Neural crest cell (in vitro differentiated cells): ENCODE measurements around the gene LCN10. TPM values are rescaled to one million over a fixed set of nuclear protein-coding genes. Genes with fewer than 3 reads are reported as not detected.

Experiments used
- DNase-seq: peaks from one replicate; pipeline ENCODE4 v3.0.0; 2021; ENCODE audit warnings: low read depth, mixed read lengths, low spot score
- H3K27ac Mint-ChIP-seq: one replicate; pipeline ENCODE4 v1.8.0; 2021; ENCODE audit warnings: mild to moderate bottlenecking, mixed read lengths; ENCODE audit not compliant: unreplicated experiment
- H3K27me3 Mint-ChIP-seq: 2 replicates; pipeline ENCODE4 v1.8.0; 2021; ENCODE audit warnings: low read depth, mild to moderate bottlenecking, mixed read lengths
- H3K36me3 Mint-ChIP-seq: 2 replicates; pipeline ENCODE4 v1.8.0; 2021; ENCODE audit warnings: low read depth, mild to moderate bottlenecking, mixed read lengths
- H3K4me1 Mint-ChIP-seq: 2 replicates; pipeline ENCODE4 v1.8.0; 2021; ENCODE audit warnings: mixed read lengths
- H3K4me3 Mint-ChIP-seq: one replicate; pipeline ENCODE4 v1.8.0; 2021; ENCODE audit warnings: mild to moderate bottlenecking, mixed read lengths
- H3K9me3 Mint-ChIP-seq: 2 replicates; pipeline ENCODE4 v1.8.0; 2021; ENCODE audit warnings: mixed read lengths
- CTCF ChIP-seq: fragments of 200-600 bp; sonication (generic); conservative IDR thresholded peaks from 2 replicates; pipeline ENCODE4 v1.5.0; 2021; ENCODE audit warnings: antibody characterized with exemption, mild to moderate bottlenecking
- total RNA-seq: library from RNA; stranded (reverse); gene quantifications from 2 replicates; pipeline ENCODE4 v1.2.1, GENCODE V29; 2021

The LCN10 gene
- total RNA-seq, 1 donor from 2014 or later: not detected

GRCh38 chr9:136693490-136694162 is 49.1 kb downstream of the LCN10 start:
- DNase-seq: no peak
- Mint-ChIP-seq H3K4me3 (no peak overlapping the region), H3K27me3 (peaks cover 10% of the 10 kb centered on the region), H3K27ac (no peak overlapping the region), H3K9me3 (no peaks in the 10 kb centered on the region), H3K36me3 (no peaks in the 10 kb centered on the region), H3K4me1 (peaks cover 18% of the 10 kb centered on the region)
- no peak for TF ChIP-seq CTCF

GRCh38 chr9:136693135-136693489 is 49.6 kb downstream of the LCN10 start:
- no peak overlapping the region for H3K27ac Mint-ChIP-seq

GRCh38 chr9:136692185-136693134 is 50.3 kb downstream of the LCN10 start:
- no peak overlapping the region for H3K4me3 Mint-ChIP-seq

More at GRCh38 chr9:136693135-136693489, 49.6 kb downstream of the LCN10 start:
- peaks cover 16% of the 10 kb centered on the region for H3K4me1 Mint-ChIP-seq
- no peak for DNase-seq
- TF ChIP-seq CTCF: no peak
- H3K27me3 Mint-ChIP-seq: peaks cover 15% of the 10 kb centered on the region
- no peak overlapping the region for H3K4me3 Mint-ChIP-seq
- H3K9me3 Mint-ChIP-seq: no peaks in the 10 kb centered on the region
- H3K36me3 Mint-ChIP-seq: no peaks in the 10 kb centered on the region

GRCh38 chr9:136691316-136692184 is 51.2 kb downstream of the LCN10 start:
- no peak for DNase-seq
- no peak for TF ChIP-seq CTCF
- Mint-ChIP-seq H3K27me3 (peaks cover 19% of the 10 kb centered on the region), H3K4me3 (no peak overlapping the region), H3K9me3 (no peaks in the 10 kb centered on the region), H3K36me3 (no peaks in the 10 kb centered on the region), H3K27ac (no peak overlapping the region), H3K4me1 (peaks cover 7% of the 10 kb centered on the region)

More at GRCh38 chr9:136692185-136693134, 50.3 kb downstream of the LCN10 start:
- DNase-seq: no peak
- no peak overlapping the region for H3K27ac Mint-ChIP-seq
- TF ChIP-seq CTCF: no peak
- H3K36me3 Mint-ChIP-seq: no peaks in the 10 kb centered on the region
- H3K9me3 Mint-ChIP-seq: no peaks in the 10 kb centered on the region
- H3K27me3 Mint-ChIP-seq: peaks cover 17% of the 10 kb centered on the region
- H3K4me1 Mint-ChIP-seq: peaks cover 11% of the 10 kb centered on the region

GRCh38 chr9:136690806-136691261 is 51.9 kb downstream of the LCN10 start:
- no peak for TF ChIP-seq CTCF
- H3K27me3 Mint-ChIP-seq: peaks cover 24% of the 10 kb centered on the region
- H3K27ac Mint-ChIP-seq: no peak overlapping the region

More at GRCh38 chr9:136690806-136691261, 51.9 kb downstream of the LCN10 start:
- Mint-ChIP-seq H3K9me3 (no peaks in the 10 kb centered on the region), H3K4me3 (no peak overlapping the region), H3K4me1 (peaks cover 7% of the 10 kb centered on the region), H3K36me3 (no peaks in the 10 kb centered on the region)
- no peak for DNase-seq
